TTC549 (cell line): ENCODE results near the gene CLBA1.

Source experiments
- FAIRE-seq: peaks from 2 replicates; lab custom pipeline; 2012; peaks lifted over from hg19 to GRCh38; lab: Jason Lieb, UNC

CLBA1 gene

GRCh38 chr14:104968541-104969401 lies 16.8 kb upstream of the CLBA1 start:
- no peak for FAIRE-seq

- FAIRE-seq = no peak
Measured at GRCh38 chr14:104969741-104970230, 15.8 kb upstream of the CLBA1 start.

- no peak for FAIRE-seq
Measured at GRCh38 chr14:104970231-104971068, 15.1 kb upstream of the CLBA1 start.

GRCh38 chr14:104971447-104972240 lies 13.9 kb upstream of the CLBA1 start:
- no peak for FAIRE-seq

- FAIRE-seq = no peak
Measured at GRCh38 chr14:104972301-104973134, 13.1 kb upstream of the CLBA1 start.

GRCh38 chr14:104973135-104973384 lies 12.5 kb upstream of the CLBA1 start:
- FAIRE-seq = no peak

- FAIRE-seq = no peak
Measured at GRCh38 chr14:104973385-104974145, 12.0 kb upstream of the CLBA1 start.

- FAIRE-seq = no peak
Measured at GRCh38 chr14:104974146-104974541, 11.4 kb upstream of the CLBA1 start.

GRCh38 chr14:104974665-104975390 lies 10.8 kb upstream of the CLBA1 start:
- no peak for FAIRE-seq

GRCh38 chr14:104975481-104976197 lies 9.9 kb upstream of the CLBA1 start:
- FAIRE-seq = no peak

GRCh38 chr14:104976198-104977007 lies 9.2 kb upstream of the CLBA1 start:
- no peak for FAIRE-seq

GRCh38 chr14:104977008-104977680 lies 8.4 kb upstream of the CLBA1 start:
- FAIRE-seq = no peak

- FAIRE-seq = no peak
Measured at GRCh38 chr14:104977681-104978653, 7.6 kb upstream of the CLBA1 start, which contains the start of gene AHNAK2. AHNAK2 (minus strand) TSS chr14:104978374; CDS start chr14:104978237, 137 bp downstream.

- FAIRE-seq = no peak
Measured at GRCh38 chr14:104978746-104979691, 6.6 kb upstream of the CLBA1 start.

- FAIRE-seq = no peak
Measured at GRCh38 chr14:104979758-104980610, 5.6 kb upstream of the CLBA1 start.
